HG03558 (cell line): ENCODE results near the gene BRD9.

ENCODE experiments used
- ATAC-seq: cut with Tn5 transposase; IDR thresholded peaks from one replicate; pipeline ENCODE4 v1.9.1; 2021; ENCODE audit warnings: moderate number of reproducible peaks; ENCODE audit not compliant: unreplicated experiment; ENCODE audit errors: extremely low read depth

Gene BRD9

GRCh38 chr5:905139-905642 is 12.6 kb upstream of the BRD9 start:
- ATAC-seq = no peak

- ATAC-seq = no peak
These were observed 11.1 kb upstream of the BRD9 start for GRCh38 chr5:903756-904096.

GRCh38 chr5:902129-902916 is 9.7 kb upstream of the BRD9 start:
- no peak for ATAC-seq

GRCh38 chr5:900781-901180 is 8.2 kb upstream of the BRD9 start:
- no peak for ATAC-seq

- no peak for ATAC-seq
These were observed 1.1 kb upstream of the BRD9 start for GRCh38 chr5:893711-894110.

- no peak for ATAC-seq
These were observed 521 bp upstream of the BRD9 start for GRCh38 chr5:893137-893506.

GRCh38 chr5:891837-892393 is 686 bp downstream of the BRD9 start:
- no peak for ATAC-seq

GRCh38 chr5:891117-891836 is 1.3 kb downstream of the BRD9 start:
- ATAC-seq = no peak

- ATAC-seq = no peak
These were observed 3.4 kb downstream of the BRD9 start for GRCh38 chr5:889075-889710.

GRCh38 chr5:888638-889035 is 4.0 kb downstream of the BRD9 start:
- ATAC-seq = no peak

GRCh38 chr5:887947-888637 is 4.5 kb downstream of the BRD9 start:
- ATAC-seq = no peak

GRCh38 chr5:886716-887325 is 5.8 kb downstream of the BRD9 start:
- no peak for ATAC-seq

- ATAC-seq = no peak
These were observed 6.6 kb downstream of the BRD9 start for GRCh38 chr5:886036-886435.

GRCh38 chr5:885529-885928 is 7.1 kb downstream of the BRD9 start:
- no peak for ATAC-seq

GRCh38 chr5:885127-885442 is 7.5 kb downstream of the BRD9 start:
- no peak for ATAC-seq

- no peak for ATAC-seq
These were observed 8.1 kb downstream of the BRD9 start for GRCh38 chr5:884345-885126.

GRCh38 chr5:883475-884181 is 9.0 kb downstream of the BRD9 start:
- no peak for ATAC-seq

- no peak for ATAC-seq
These were observed 10.1 kb downstream of the BRD9 start for GRCh38 chr5:882253-883183.
